HG03342 (cell line): Measurements from ENCODE around the gene UNKL.

ENCODE experiments used
- ATAC-seq: cut with Tn5 transposase; IDR thresholded peaks from one replicate; pipeline ENCODE4 v1.9.1; 2021; ENCODE audit warnings: mild to moderate bottlenecking, moderate library complexity; ENCODE audit not compliant: unreplicated experiment

The UNKL gene

GRCh38 chr16:1414532-1415260, at the start of gene UNKL:
TSS of gene UNKL (minus strand) at chr16:1414704. CDS start at chr16:1414691, 13 bp downstream.
- ATAC-seq: peak; percentile 39

- ATAC-seq: no peak
Measured at GRCh38 chr16:1461146-1461545, 46.6 kb upstream of the UNKL start.

GRCh38 chr16:1460602-1461138, 46.2 kb upstream of the UNKL start:
- ATAC-seq: no peak

GRCh38 chr16:1459967-1460366, 45.5 kb upstream of the UNKL start:
- no peak for ATAC-seq

GRCh38 chr16:1458977-1459341, 44.5 kb upstream of the UNKL start:
- no peak for ATAC-seq

GRCh38 chr16:1458336-1458976, 44.0 kb upstream of the UNKL start:
- no peak for ATAC-seq

GRCh38 chr16:1457489-1458245, 43.2 kb upstream of the UNKL start:
- no peak for ATAC-seq

- ATAC-seq: no peak
Measured at GRCh38 chr16:1456951-1457350, 42.4 kb upstream of the UNKL start.

GRCh38 chr16:1455190-1456171, 41.0 kb upstream of the UNKL start:
- no peak for ATAC-seq

GRCh38 chr16:1454561-1454960, 40.1 kb upstream of the UNKL start:
- ATAC-seq: no peak

- no peak for ATAC-seq
Measured at GRCh38 chr16:1453316-1453715, 38.8 kb upstream of the UNKL start.

- ATAC-seq: no peak
Measured at GRCh38 chr16:1452530-1452929, 38.0 kb upstream of the UNKL start.

GRCh38 chr16:1451702-1452392, 37.3 kb upstream of the UNKL start:
- no peak for ATAC-seq

- no peak for ATAC-seq
Measured at GRCh38 chr16:1450841-1451240, 36.3 kb upstream of the UNKL start.

GRCh38 chr16:1450218-1450617, 35.7 kb upstream of the UNKL start:
- no peak for ATAC-seq

- ATAC-seq: no peak
Measured at GRCh38 chr16:1449201-1449788, 34.8 kb upstream of the UNKL start.

GRCh38 chr16:1448536-1449116, 34.1 kb upstream of the UNKL start:
- no peak for ATAC-seq

GRCh38 chr16:1447965-1448364, 33.5 kb upstream of the UNKL start:
- ATAC-seq: no peak
